Neural crest cell (in vitro differentiated cells): ENCODE data around the gene SAG. TPM values are rescaled to one million over a fixed set of nuclear protein-coding genes. Genes with fewer than 3 reads are reported as not detected.

Experiments used
- DNase-seq: peaks from one replicate; pipeline ENCODE4 v3.0.0; 2021; ENCODE audit warnings: low read depth, mixed read lengths, low spot score
- H3K27ac Mint-ChIP-seq: one replicate; pipeline ENCODE4 v1.8.0; 2021; ENCODE audit warnings: mild to moderate bottlenecking, mixed read lengths; ENCODE audit not compliant: unreplicated experiment
- H3K27me3 Mint-ChIP-seq: 2 replicates; pipeline ENCODE4 v1.8.0; 2021; ENCODE audit warnings: low read depth, mild to moderate bottlenecking, mixed read lengths
- H3K36me3 Mint-ChIP-seq: 2 replicates; pipeline ENCODE4 v1.8.0; 2021; ENCODE audit warnings: low read depth, mild to moderate bottlenecking, mixed read lengths
- H3K4me1 Mint-ChIP-seq: 2 replicates; pipeline ENCODE4 v1.8.0; 2021; ENCODE audit warnings: mixed read lengths
- H3K4me3 Mint-ChIP-seq: one replicate; pipeline ENCODE4 v1.8.0; 2021; ENCODE audit warnings: mild to moderate bottlenecking, mixed read lengths
- H3K9me3 Mint-ChIP-seq: 2 replicates; pipeline ENCODE4 v1.8.0; 2021; ENCODE audit warnings: mixed read lengths
- total RNA-seq: library from RNA; stranded (reverse); gene quantifications from 2 replicates; pipeline ENCODE4 v1.2.1, GENCODE V29; 2021
- TF ChIP-seq, protein P1 (sequence below): fragments of 200-600 bp; sonication (generic); conservative IDR thresholded peaks from 2 replicates; pipeline ENCODE4 v1.5.0; 2021; ENCODE audit warnings: antibody characterized with exemption, mild to moderate bottlenecking

The SAG gene
- total RNA-seq, 1 donor from 2014 or later, result not detected

DNA sequence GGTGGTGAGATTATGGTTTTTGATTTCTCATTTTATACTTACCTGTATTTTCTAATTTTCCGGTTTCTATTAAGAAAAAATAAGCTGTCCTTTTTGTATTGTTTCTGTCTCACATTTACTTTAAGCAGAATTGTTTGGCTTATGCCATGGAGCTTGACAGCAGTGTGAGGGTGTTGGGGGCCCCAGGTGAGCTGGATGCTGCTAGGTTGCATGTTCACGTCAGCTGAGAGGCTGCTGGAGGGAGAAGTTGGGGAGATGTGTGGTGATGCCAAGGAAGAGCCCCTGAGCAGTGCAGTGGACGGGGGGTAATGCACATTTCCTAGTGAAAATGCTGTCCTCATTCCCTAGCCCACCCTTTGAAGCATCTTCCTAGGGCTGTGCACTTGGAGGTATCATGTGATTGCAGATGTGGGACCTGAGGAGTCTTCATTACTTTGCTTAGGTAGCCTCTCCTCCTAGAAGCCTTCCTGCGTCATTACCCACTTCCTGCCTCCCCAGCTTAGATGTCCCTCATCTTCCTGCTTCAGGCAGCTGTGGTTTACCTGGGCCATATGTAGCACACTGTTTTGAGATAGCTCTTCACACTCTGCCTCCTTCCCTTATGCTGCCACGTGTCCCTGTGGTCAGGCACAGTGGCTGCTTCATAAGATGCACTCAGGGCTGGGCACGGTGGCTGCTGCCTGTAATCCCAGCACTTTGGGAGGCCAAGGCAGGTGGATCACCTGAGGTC is 39.9 kb upstream of the SAG start:
- no peak for DNase-seq
- Mint-ChIP-seq H3K27me3 (no peaks in the 10 kb centered on the region), H3K4me3 (no peak overlapping the region), H3K9me3 (no peaks in the 10 kb centered on the region), H3K4me1 (no peaks in the 10 kb centered on the region), H3K27ac (no peak overlapping the region), H3K36me3 (peaks cover 8% of the 10 kb centered on the region)
- TF ChIP-seq, protein P1, sequence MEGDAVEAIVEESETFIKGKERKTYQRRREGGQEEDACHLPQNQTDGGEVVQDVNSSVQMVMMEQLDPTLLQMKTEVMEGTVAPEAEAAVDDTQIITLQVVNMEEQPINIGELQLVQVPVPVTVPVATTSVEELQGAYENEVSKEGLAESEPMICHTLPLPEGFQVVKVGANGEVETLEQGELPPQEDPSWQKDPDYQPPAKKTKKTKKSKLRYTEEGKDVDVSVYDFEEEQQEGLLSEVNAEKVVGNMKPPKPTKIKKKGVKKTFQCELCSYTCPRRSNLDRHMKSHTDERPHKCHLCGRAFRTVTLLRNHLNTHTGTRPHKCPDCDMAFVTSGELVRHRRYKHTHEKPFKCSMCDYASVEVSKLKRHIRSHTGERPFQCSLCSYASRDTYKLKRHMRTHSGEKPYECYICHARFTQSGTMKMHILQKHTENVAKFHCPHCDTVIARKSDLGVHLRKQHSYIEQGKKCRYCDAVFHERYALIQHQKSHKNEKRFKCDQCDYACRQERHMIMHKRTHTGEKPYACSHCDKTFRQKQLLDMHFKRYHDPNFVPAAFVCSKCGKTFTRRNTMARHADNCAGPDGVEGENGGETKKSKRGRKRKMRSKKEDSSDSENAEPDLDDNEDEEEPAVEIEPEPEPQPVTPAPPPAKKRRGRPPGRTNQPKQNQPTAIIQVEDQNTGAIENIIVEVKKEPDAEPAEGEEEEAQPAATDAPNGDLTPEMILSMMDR, result no peak

DNA sequence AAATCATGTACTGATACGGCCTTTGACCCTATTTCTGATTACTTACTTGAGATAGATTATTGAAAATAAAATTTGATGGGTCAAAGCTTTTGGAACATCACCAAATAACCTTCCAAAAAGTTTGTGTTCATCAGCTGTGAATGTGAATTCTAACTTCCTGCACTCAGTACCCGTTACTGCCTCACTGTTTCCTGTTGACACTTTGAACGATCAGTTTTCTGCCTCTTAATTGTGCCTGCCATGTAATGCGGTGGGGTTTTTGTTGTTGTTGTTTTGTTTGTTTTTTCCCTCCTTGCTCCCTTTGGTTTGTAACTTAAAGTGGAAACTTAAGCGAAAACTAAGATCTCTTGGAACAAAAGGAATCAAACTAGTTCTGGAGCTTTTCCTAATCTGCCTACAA is 37.2 kb upstream of the SAG start:
- no peak for DNase-seq
- Mint-ChIP-seq H3K27ac (no peak overlapping the region), H3K4me1 (no peaks in the 10 kb centered on the region), H3K27me3 (no peaks in the 10 kb centered on the region), H3K4me3 (no peak overlapping the region), H3K36me3 (peaks cover 20% of the 10 kb centered on the region), H3K9me3 (no peaks in the 10 kb centered on the region)
- TF ChIP-seq, protein P1, result no peak

DNA sequence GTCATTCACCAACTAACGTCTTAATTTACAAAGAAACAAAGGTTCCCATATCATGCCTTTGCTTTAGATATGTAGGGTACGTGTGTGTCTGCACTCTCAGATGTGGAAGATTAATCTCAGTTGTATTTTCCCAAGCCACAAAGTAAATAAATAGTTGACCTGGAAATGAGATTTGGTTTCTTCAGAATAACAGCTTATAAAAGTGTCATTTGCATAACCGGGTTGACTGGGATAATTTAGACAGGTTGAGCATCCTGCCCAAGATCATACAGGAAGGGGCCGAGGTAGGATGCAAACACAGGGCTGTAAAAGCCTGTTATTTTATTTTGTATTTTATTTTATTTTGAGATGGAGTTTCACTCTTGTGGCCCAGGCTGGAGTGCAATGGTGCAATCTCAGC is 36.7 kb upstream of the SAG start:
- H3K9me3 Mint-ChIP-seq, result no peaks in the 10 kb centered on the region
- no peak overlapping the region for H3K27ac Mint-ChIP-seq
- TF ChIP-seq, protein P1, result no peak
- H3K4me3 Mint-ChIP-seq, result no peak overlapping the region
- no peaks in the 10 kb centered on the region for H3K4me1 Mint-ChIP-seq
- DNase-seq, result no peak
- H3K36me3 Mint-ChIP-seq, result peaks cover 19% of the 10 kb centered on the region
- H3K27me3 Mint-ChIP-seq, result no peaks in the 10 kb centered on the region

DNA sequence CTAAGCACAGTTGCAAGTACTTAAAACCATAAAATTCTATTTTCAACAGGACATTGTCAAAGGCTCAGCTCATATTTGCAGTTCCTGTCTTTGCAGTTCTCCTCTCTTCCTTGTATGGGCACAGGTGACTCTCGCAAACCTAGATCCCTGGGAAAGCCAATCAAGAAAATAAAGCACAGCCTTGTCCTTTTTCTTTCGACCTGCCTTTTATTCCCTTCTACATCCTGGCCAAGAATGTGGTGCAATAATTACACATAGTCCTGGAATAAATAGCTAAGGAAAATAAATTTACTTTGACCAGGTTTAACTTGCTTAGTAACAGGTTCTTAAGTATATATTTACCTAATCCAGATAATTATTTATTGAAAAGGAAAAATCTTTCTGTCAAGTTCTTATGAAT is 35.9 kb upstream of the SAG start:
- H3K27ac Mint-ChIP-seq, result no peak overlapping the region
- TF ChIP-seq, protein P1, result no peak
- no peak overlapping the region for H3K4me3 Mint-ChIP-seq
- H3K9me3 Mint-ChIP-seq, result no peaks in the 10 kb centered on the region
- no peaks in the 10 kb centered on the region for H3K27me3 Mint-ChIP-seq
- no peaks in the 10 kb centered on the region for H3K4me1 Mint-ChIP-seq
- peaks cover 18% of the 10 kb centered on the region for H3K36me3 Mint-ChIP-seq
- no peak for DNase-seq

DNA sequence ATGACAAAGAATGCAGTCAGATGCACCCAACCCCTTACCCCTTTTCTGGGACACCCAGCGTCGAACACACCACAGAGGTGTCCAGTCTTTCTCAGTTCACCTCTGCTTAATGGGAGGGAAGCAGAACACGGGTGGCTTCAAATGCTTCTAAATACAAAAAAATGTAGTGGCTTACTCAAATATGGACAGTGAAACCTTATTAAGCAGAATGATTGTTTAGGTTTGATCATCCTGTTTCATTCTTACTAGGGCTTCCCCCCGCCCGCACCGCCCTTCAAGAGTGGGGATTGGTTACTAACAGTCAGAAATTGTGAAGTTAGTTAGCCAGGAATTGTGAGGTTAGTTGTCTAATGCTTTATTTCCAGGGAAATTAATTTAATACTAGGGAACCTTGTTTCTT is 34.5 kb upstream of the SAG start:
- no peaks in the 10 kb centered on the region for H3K9me3 Mint-ChIP-seq
- TF ChIP-seq, protein P1, result no peak
- peaks cover 18% of the 10 kb centered on the region for H3K36me3 Mint-ChIP-seq
- DNase-seq, result no peak
- no peak overlapping the region for H3K4me3 Mint-ChIP-seq
- H3K4me1 Mint-ChIP-seq, result no peaks in the 10 kb centered on the region
- no peak overlapping the region for H3K27ac Mint-ChIP-seq
- no peaks in the 10 kb centered on the region for H3K27me3 Mint-ChIP-seq
